Inflammatory macrophage (primary cell): ENCODE results near the gene DLG5.

Source experiments
- DNase-seq, 2 donors: peaks; one replicate each; pipeline ENCODE4 v3.0.0-alpha.2; 2020 to 2022

The DLG5 gene

GRCh38 chr10:77863446-77863845 lies 63.1 kb downstream of the DLG5 start:
- DNase-seq: no peak

GRCh38 chr10:77862595-77862994 lies 64.0 kb downstream of the DLG5 start:
- DNase-seq: no peak

DNA sequence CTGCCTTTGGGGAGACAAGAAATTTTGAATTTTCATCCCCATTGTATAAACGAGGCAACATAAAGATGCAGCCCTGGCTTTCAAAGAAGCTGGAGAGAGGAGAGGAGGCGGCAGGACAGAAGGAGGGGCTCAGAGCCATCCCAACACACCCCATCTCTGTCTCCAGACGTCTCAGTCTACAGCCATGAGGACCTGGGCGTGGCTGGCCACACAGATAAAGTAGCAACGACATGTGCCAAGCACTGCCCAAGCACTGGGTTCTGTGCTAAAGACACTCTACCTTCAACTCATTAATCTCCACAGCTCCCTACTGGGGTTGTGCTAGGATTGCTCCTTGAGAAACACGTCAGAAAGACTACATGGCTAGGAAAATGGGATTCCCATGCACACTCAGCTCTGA lies 65.2 kb downstream of the DLG5 start:
- no peak for DNase-seq

DNA sequence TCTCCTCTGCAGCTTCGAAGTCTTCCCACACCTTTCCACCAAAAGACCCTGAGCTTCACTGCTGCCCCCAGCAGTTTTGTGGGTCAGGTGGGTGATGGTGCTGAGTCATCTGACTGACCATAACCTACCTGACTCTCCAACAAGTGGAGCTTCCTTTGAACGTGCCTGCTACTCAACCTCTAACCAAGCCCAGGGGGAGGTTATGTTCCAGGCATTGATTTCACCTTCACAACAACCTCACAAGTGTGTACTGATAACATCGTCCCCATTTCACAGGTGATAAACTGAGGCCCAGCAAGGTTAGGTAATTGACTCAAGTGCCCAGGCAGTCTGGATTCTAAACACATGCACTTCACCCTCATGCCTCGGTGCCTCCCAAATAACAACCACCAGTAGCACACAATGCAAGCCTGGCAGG lies 66.7 kb downstream of the DLG5 start:
- DNase-seq: no peak

DNA sequence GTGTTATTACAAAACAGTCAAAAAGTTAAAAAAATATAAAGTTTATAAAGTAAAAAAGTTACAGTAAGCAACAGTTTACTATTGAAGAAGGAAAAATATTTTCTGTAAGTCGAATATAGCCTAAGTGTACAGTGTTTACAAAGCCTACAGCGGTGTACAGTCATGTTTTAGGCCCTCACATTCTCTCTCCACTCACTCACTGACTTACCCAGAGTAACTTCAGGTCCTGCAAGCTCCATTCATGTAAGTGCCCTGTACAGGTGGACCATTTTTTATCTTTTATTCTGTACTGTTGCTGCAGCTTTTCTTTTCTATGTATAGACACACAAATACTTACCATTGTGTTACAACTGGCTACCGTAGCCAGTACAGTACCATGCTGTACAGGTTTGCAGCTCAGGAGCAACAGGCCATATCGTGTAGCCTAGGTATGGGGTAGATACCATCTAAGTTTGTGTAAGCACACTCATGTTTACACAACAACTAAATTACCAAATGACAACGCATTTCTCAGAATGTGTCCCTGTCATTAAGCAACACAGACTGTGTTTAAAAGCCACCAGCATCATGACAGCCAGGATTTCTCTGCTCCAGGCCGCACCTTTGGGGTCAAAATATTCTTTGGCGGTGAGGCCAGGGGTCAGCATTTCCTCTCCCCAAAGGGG lies 67.2 kb downstream of the DLG5 start:
- DNase-seq: no peak

- no peak for DNase-seq
These were observed 69.3 kb downstream of the DLG5 start for GRCh38 chr10:77857272-77857671.

- DNase-seq: no peak
These were observed 70.0 kb downstream of the DLG5 start for GRCh38 chr10:77856566-77856965.

- no peak for DNase-seq
These were observed 71.0 kb downstream of the DLG5 start for GRCh38 chr10:77855404-77856155.

- no peak for DNase-seq
These were observed 72.4 kb downstream of the DLG5 start for GRCh38 chr10:77854115-77854514.

GRCh38 chr10:77853256-77853655 lies 73.3 kb downstream of the DLG5 start:
- no peak for DNase-seq

DNA sequence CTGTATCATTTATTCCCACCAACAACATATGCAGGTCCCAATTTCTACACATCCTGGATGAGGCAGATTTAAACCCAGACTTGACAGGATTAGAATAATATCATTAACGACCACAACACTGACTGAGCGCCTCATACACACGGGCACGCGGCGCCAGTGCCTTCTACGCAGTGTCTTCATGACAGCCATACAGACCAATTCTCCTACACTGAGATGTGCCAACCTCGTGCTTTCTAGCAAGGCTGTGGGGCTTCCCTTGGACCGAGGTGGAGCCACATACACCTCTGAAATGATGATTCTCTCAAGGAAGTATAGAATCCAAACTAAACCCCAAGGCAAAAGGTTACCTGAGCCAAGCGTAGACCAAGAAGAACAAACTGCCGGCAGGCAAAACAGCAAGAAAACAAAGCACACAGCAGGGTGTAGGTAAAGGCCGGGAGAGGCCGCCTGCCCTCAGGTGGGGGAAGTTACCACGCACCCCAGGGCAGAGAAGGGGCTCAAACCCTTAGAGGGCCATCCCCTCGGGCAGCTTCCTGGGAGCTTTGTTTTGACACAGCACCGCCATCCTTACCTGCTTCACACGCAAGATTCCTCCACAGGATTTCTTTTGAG lies 75.8 kb downstream of the DLG5 start:
- no peak for DNase-seq

DNA sequence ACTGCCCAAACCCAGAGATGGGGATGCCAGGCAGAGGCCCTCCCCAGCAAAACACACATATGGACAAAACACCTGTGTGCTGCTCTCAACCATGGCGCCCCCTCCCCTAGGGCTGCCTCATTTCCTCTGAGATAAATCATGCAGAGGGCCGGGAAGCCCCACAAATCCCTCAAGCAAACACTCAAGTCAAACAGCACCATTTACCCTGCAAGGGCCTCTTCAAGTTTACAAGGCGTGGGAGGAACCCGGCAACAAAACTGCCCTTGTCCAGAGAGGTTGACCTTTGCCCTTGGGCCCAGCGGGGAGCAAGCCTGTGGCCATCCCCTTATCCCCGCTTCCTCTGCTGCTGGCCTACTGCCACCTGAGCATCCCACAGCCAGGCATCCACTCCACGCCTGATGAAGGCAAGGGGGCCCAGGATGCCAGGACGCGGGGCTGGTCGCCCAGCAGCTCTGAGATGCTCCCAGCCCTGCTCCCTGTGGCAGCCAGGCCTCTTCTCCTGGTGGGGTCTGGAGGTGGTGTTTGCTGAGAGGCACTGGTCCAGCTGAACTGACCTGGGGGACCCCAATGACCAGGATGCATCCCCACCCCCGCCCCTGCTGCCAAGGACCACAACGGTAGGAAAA lies 77.4 kb downstream of the DLG5 start:
- DNase-seq: no peak

DNA sequence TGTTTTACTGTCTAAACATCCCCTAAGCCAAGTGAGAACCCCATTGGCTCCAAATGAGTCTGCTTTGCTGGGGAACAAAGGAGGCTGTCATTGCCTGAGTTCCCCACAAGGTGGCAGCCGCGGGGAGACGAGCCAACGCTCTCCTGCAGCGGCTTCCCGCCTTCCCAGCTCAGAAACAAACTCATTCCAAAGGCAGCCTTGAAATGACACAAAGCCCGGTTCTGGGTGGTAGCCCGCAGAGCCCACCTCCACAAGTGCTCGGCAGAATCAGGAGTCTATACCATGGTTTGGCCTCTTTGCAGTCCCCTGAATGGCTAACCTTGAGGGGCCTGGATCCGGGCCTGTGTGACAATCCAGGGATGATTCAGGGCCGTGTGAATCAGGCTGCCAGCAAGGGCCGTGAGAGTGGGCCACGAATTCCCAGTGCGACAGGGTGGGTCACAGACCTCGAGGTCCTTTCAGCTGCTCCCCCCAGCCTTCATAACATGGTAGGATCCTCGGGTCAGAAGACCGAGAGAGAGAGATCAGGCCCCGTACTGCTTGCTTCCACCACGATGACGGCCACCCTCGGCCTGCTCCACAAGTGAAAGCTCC lies 79.7 kb downstream of the DLG5 start:
- DNase-seq: peak; percentile 42 to 58

DNA sequence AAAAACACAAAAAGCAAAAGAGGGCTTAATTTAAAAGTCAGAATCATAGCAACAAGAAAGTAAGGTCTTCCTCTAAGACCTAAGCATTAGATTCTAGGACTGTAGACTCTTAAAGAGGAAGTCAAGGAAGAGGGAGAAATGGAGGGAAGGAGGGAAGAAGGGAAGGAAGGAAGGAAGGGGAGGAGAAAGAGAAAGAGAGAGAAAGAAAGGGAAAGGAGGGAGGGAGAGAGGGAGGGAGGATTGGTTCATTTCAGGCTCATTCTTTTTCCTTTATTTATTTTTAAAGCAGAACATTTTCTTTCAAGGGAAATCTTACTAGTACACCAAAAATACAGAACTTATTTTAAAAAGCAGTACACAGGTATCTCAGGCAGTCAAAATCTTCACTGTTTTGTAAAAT lies 81.1 kb downstream of the DLG5 start:
- DNase-seq: no peak

DNA sequence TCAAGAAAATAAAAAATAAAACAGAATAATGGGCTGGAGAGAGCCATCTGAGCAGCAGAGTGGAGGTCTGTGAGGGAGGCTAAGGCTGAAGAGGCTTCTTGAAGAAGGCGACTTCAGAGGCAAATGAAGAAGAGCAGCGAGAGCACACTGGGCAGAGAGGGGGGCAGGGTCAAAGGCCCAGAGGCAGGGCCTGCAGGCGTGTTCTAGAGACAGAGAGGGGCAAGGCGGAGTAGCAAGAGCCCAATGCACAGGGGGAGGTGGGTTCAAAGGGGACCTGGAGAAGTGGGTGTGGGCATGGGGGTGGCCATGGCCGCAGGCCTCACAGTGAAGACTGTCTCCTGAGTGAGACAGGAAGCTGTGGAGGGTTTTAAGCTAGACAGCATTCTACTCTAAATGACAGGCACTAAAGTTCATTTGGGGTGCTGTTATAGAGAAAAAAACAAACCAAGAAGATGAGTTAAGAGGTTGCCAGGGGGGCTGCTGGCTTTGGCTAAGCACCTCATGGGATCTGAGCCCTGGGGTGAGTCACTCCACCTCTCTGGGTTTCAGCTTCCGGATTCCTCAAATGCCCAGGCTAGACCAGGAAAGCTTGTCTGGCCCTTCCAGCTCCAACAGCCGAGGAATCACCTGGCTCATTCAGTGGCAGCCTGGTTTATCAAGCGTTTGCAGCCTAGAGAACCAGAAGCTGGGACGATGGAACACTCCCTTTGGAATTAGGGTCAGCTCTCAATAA lies 81.7 kb downstream of the DLG5 start:
- no peak for DNase-seq

DNA sequence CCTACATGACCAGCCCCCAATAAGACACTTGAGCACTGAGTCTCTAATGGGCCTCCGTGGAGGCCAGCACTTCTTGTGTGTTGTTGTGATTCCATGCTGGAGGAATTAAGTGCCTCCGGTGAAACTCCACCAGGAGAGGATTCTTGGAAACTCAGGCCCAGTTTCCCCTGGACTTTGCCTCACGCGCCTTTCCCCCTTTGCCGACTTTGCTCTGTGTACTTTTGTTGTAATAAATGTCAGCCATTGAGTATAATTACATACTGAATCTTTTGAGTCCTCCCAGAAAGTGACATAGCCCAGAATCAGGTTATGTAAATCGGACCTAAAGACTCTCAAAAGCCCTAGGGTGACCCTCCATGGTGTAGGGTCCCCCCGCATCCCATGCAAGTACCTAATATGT lies 82.4 kb downstream of the DLG5 start:
- no peak for DNase-seq

DNA sequence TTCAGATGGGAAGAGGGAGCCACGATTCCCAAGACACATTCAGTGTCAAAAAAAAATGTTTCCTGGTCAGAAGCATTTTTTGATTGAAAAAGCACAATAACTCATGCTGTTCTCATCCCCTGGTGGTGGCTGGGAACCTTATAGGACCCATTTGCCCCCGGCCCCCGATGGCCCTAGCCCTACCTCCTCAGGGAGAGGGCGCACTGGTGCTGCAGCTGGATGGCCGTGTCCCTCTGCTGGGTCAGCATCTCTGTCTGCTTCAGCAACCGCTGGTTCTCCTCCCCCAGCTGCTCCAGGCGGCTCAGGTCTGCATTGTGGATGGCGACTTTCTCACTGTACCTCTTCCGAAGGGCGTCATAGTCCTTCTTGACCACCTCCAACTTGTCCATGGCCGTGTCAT lies 83.3 kb downstream of the DLG5 start:
- no peak for DNase-seq

DNA sequence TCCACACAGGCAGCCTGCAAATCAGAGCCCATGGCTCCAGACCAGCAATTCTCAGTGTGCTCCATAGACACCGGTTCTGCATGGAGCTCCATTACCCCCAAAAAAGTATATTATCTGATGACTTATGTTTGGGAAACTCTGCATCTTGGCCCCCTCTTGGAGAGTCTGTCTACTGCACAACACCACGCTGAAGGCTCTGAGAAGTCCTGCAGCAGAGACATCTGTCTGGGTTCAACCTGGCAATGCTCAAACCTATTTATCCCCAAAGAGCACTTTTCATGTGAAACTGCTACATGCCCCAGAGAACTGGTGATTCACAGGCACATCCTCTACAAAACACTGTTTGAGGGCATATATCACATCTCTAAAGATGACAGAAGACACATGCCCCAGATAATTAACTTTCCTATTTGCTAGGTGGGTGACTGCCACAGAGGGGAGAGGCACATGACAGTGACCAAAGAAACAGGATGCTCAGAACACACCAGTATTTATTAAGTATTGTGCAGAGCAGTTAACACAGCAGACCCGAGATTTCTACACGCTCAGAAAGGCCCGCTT lies 83.8 kb downstream of the DLG5 start:
- no peak for DNase-seq

DNA sequence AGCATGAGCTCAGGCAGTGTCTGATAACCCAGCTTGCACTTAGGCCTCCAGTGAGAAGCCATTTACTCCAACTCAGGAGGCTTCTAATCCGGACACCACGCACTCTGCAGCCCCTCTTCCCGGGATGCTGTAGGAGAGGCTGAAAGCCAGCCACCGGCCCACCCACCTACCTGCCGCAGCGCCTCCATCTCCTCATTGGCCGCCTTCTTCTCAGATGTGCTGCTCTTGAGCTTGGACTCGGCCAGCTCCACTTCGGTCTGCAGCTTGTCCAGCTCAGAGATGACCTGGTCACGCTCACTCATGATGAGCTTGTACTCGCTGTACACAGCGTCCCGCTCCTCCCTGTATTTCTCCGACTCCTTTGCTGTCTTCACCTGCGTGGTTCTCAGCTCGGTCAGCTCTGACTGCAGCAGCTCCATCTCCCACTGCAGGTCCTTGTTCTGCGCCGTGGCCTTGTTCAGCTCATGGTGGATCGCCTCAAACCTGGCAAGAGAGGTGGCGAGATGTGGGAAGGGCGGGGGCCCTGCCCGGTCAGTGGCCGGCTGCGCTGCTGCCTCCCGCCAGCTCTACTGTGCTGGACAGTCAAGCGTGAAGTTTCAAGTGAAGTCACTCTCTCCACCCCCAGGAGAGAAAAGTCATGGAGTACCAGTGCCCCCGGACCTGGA lies 84.7 kb downstream of the DLG5 start:
- DNase-seq: no peak

DNA sequence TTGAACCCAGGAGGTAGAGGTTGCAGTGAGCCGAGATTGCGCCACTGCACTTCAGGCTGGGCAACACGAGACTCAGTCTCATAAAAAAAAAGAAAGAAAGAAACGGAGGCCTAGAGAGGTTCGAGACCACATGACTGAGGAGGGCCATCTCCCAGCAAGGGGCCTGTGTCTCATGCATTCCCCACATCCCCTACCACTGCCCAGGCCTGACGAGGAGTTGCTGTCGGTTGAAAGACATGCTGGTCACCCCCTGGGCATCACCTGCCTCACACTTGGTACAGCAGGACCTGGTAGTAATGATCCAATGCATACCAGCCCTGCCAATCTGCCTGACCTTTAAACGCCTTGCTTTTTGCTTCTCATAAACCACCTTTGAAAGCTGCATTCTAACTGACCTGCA lies 85.9 kb downstream of the DLG5 start:
- DNase-seq: no peak

DNA sequence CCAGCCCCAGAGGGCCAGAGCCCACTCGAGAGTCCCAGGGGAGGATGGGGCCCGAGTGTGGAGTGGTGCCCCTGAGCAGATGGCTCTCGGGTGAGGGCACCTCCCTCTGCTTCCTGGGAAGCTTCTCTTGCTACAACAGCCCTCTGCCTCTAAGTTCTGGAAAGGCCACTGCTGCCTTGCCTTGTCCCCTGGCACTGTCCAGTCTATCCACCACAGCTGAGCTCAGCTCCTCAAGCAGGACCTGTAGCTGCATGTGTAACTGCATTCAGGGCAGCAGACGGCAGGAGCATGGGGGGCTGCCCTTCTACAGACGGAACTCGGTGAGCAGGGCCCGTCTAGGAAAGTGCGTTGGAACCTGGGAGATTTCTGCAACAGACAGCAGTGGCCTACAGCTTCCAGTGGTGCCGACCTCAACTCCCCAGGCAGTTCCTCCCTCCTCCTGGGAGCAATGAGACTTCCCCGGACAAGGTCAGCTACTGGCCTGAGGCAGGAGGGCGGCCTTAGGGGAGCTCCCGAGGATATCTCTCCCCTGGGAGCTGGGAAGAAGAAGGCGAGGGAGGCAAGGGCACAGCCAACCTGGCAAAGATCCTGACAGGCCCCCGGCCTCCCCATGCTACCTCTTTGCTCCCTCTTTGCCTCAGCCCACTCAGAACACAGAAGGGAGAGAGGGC lies 88.5 kb downstream of the DLG5 start:
- no peak for DNase-seq
